Testis (tissue), 2 donors: ENCODE results near the gene OR1S1.

ENCODE experiments used
- CTCF ChIP-seq, 3 experiments: fragments of 450-650 bp in 2 of 3; fragments of 200-600 bp in 1 of 3; sonication (generic) in 1 of 3; IDR thresholded peaks; one replicate each; pipeline ENCODE4 v1.5.1; 2016 to 2019; ENCODE audit warnings: antibody characterized with exemption in 3 of 3, mild to moderate bottlenecking in 2 of 3, moderate library complexity in 1 of 3
- POLR2A ChIP-seq: fragments of 450-650 bp; IDR thresholded peaks from one replicate; pipeline ENCODE4 v1.6.1; 2017; ENCODE audit warnings: antibody characterized with exemption, mild to moderate bottlenecking, moderate library complexity

- TF ChIP-seq POLR2A, result no peak
- no peak for TF ChIP-seq CTCF (IDR thresholded peaks at IDR 0.05)
Observed at GRCh38 chr11:58227956-58228615, 15.6 kb downstream of the OR1S1 start.
